Left cardiac atrium (tissue), 4 donors: ENCODE measurements around the gene CSPG5. TPM values are rescaled to one million over a fixed set of nuclear protein-coding genes. Genes with fewer than 3 reads are reported as not detected.

ENCODE experiments used
- ATAC-seq, 2 donors: fragments of 200-7000 bp; cut with Tn5 transposase; one replicate each; pipeline ENCODE4 v1.9.1; 2020; ENCODE audit warnings: mild to moderate bottlenecking in 2 of 2, moderate library complexity in 2 of 2
- DNase-seq: peaks from one replicate; pipeline ENCODE4 v3.0.0-alpha.2; 2020
- intact Hi-C, 2 donors: fragments of 100-400 bp; cut with DNase I; formaldehyde crosslinking; loops; one replicate each; pipeline versions ENCODE4 v1.14.1 to v1.15.1; 2022 to 2023
- total RNA-seq, 2 donors: library from RNA; stranded (reverse); fragmentation: NEBNext Ultra II Directional; extraction: Animal tissue kit (Norgen Biotek cat#: 25700); gene quantifications; one replicate each; pipeline ENCODE4 v1.2.1, GENCODE V29; 2021
- donor health status: DM: no; HTN: yes; CAD: no.
- donor health status: DM: no; HTN: yes; CAD: no; lungs with severe emphysema.
- donor health status: DM: yes; HTN: yes; CAD: no.
- donor health status: Dilated cardiomyopathy.

The CSPG5 gene
- total RNA-seq, 2 donors from 2014 or later: 0.60 to 0.88 TPM

- no peak for ATAC-seq
- DNase-seq: no peak
- intact Hi-C loops: no loop called here
Observed at GRCh38 chr3:47565734-47566550, 12.7 kb downstream of the CSPG5 start.

GRCh38 chr3:47556351-47556750, 22.3 kb downstream of the CSPG5 start:
- intact Hi-C loops: no loop called here
- DNase-seq: no peak
- no peak for ATAC-seq

GRCh38 chr3:47554335-47554734, 24.3 kb downstream of the CSPG5 start:
- intact Hi-C loops: no loop called here
- DNase-seq (no peak), ATAC-seq (no peak)

- ATAC-seq (no peak), DNase-seq (no peak)
- intact Hi-C loops: no loop called here
Observed at GRCh38 chr3:47553407-47553806, 25.3 kb downstream of the CSPG5 start.

GRCh38 chr3:47542471-47543173, 36.0 kb downstream of the CSPG5 start:
- intact Hi-C loops: no loop called here
- DNase-seq (peak; percentile 33), ATAC-seq (peak; percentile 78 to 91)

- DNase-seq: no peak
- intact Hi-C loops: no loop called here
- ATAC-seq: no peak
Observed at GRCh38 chr3:47541583-47542108, 37.0 kb downstream of the CSPG5 start.

- intact Hi-C loops: no loop called here
- no peak for ATAC-seq
- DNase-seq: no peak
Observed at GRCh38 chr3:47540281-47540680, 38.4 kb downstream of the CSPG5 start.

- intact Hi-C loops: no loop called here
- ATAC-seq: no peak
- DNase-seq: no peak
Observed at GRCh38 chr3:47536967-47537366, 41.7 kb downstream of the CSPG5 start.

GRCh38 chr3:47536221-47536891, 42.3 kb downstream of the CSPG5 start:
- no peak for DNase-seq
- no peak for ATAC-seq
- intact Hi-C loops: no loop called here

GRCh38 chr3:47533996-47534454, 44.6 kb downstream of the CSPG5 start:
- intact Hi-C loops: no loop called here
- ATAC-seq: no peak

GRCh38 chr3:47533481-47533880, 45.2 kb downstream of the CSPG5 start:
- intact Hi-C loops: no loop called here
- ATAC-seq (no peak), DNase-seq (no peak)

More at GRCh38 chr3:47533996-47534454, 44.6 kb downstream of the CSPG5 start:
- no peak for DNase-seq

- DNase-seq (no peak), ATAC-seq (no peak)
- intact Hi-C loops: no loop called here
Observed at GRCh38 chr3:47527952-47528725, 50.5 kb downstream of the CSPG5 start.

- ATAC-seq: no peak
- intact Hi-C loops: no loop called here
- DNase-seq: no peak
Observed at GRCh38 chr3:47525617-47526016, 53.0 kb downstream of the CSPG5 start.

- ATAC-seq (no peak), DNase-seq (no peak)
- intact Hi-C loops: loop anchor here in 1 of 2 donors (5.0 kb wide), 1 partner anchor 269 kb away; no protein-coding TSS in a partner anchor
Observed at GRCh38 chr3:47523310-47524073, 55.2 kb downstream of the CSPG5 start.

GRCh38 chr3:47522082-47522987, 56.3 kb downstream of the CSPG5 start:
- peak; percentile 97 to 98 for ATAC-seq
- intact Hi-C loops: loop anchor here (1.0 to 5.0 kb wide), 2 partner anchors 267 to 270 kb away; no protein-coding TSS in a partner anchor
- peak; percentile 73 for DNase-seq

- intact Hi-C loops: loop anchor here in 1 of 2 donors (5.0 kb wide), 1 partner anchor 272 kb away; no protein-coding TSS in a partner anchor
- no peak for ATAC-seq
- DNase-seq: no peak
Observed at GRCh38 chr3:47520756-47521155, 57.9 kb downstream of the CSPG5 start.

- no peak for DNase-seq
- no peak for ATAC-seq
- intact Hi-C loops: no loop called here
Observed at GRCh38 chr3:47517937-47518336, 60.7 kb downstream of the CSPG5 start.
